HG02588 (cell line): ENCODE measurements around the gene EEFSEC.

Experiments
- ATAC-seq: cut with Tn5 transposase; IDR thresholded peaks from one replicate; pipeline ENCODE4 v1.9.1; 2021; ENCODE audit warnings: mild to moderate bottlenecking, moderate library complexity; ENCODE audit not compliant: unreplicated experiment

Gene EEFSEC

DNA sequence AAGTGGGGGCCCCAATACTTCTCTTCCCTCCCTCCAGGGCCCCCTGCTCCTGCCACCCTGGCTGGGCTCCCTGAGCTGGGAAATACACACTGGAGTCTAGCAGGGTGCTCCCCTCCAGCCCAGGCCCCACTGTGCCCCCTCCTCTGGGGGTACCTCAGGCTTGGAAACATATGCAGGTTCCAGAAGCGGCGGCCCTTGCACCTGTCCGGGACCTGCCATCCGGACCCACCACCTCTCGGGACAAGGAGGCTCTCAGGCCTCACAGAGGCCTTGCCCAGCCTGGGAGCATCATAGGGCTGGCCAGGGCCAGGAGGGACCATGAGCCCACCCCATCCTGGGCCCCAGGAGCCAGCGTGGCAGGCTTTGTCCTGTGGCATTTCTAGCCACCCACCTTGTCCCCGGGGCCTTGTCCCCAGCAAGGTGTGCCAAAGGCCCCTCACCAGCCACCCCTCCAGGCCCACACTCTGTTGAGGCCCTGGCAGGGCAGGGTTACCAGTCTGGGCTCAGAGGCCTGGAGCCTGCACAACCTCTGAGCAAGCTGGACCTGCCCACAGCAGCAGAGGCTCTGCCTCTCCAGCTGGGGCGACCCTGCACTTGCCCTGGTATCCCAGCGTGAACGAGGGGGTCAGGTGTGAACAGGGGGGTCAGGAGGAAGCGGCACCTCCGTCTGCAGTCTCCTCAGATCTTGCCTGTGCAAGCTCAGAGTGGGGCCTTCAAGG lies 267.6 kb downstream of the EEFSEC start:
- no peak for ATAC-seq

- no peak for ATAC-seq
Observed at GRCh38 chr3:128421439-128421836, 268.2 kb downstream of the EEFSEC start.

- no peak for ATAC-seq
Observed at GRCh38 chr3:128421966-128422365, 268.7 kb downstream of the EEFSEC start.

- ATAC-seq, result no peak
Observed at GRCh38 chr3:128422762-128423524, 269.7 kb downstream of the EEFSEC start.

DNA sequence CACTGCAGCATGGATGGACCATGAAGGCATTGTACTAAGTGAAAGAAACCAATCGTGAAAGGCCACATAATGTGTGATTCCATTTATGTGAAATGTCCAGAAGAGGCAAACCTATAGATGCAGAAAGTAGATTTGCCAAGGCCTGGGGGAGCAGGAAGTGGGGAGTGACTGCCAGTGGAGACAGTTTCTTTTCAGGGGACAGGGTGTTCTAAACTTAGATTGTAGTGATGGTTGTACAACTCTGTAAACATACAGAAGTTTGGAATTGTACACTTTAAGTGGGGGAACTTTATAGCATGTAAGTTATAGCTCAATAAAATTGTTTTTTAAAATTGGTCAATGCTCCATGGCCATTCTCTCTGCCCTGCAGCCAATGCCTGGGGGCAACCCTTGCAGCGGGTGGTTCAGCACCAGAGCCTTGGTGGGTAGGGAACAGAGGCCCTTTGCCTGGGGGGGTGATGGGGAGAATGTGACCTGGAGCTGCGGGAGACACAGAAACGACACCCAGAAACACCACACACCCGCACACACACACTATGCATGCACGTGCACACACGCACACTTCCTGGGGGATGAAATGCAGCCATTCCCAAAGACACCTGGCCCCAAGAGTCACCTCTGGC lies 270.4 kb downstream of the EEFSEC start:
- ATAC-seq, result no peak

- no peak for ATAC-seq
Observed at GRCh38 chr3:128424508-128425069, 271.3 kb downstream of the EEFSEC start.

GRCh38 chr3:128425142-128425845 lies 272.0 kb downstream of the EEFSEC start:
- ATAC-seq, result no peak

- no peak for ATAC-seq
Observed at GRCh38 chr3:128425846-128426127, 272.5 kb downstream of the EEFSEC start.

- peak; percentile 73 for ATAC-seq
Observed at GRCh38 chr3:128426128-128426921, 273.0 kb downstream of the EEFSEC start.

DNA sequence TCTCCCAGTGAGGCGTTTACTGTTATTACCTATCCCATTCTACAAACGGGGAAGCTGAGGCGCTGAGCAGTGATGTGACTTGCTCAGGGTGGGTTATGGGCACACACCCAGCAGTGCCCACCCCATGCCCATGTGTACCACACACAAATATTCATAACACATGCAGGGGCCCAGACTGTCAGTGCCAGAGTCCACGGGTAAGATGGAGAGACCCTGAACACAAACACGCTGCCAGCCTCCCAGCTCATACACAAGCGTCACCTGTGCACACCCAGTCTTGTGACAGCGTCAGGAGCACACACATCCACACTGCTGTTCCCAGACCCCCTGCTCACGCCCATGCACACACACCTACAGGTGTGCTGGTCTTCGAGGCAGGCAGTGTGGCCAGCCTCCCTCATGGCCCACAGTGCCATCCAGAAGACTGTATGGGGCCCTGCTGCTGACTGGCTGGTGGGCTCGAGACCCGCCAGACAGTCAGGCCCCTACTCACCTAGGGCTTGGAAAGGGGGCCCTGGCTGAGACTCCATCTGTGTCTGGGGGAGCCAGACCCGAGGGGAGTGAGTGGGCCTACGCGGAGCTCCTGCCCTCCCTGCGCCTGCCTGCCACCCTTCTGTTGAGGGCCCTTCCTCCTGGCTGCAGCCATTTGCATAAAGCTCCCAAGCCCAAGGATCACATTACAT lies 274.0 kb downstream of the EEFSEC start:
- no peak for ATAC-seq

GRCh38 chr3:128427872-128428822 lies 274.9 kb downstream of the EEFSEC start:
- ATAC-seq, result no peak

- no peak for ATAC-seq
Observed at GRCh38 chr3:128429275-128429674, 276.0 kb downstream of the EEFSEC start.

GRCh38 chr3:128429751-128430150 lies 276.5 kb downstream of the EEFSEC start:
- no peak for ATAC-seq

DNA sequence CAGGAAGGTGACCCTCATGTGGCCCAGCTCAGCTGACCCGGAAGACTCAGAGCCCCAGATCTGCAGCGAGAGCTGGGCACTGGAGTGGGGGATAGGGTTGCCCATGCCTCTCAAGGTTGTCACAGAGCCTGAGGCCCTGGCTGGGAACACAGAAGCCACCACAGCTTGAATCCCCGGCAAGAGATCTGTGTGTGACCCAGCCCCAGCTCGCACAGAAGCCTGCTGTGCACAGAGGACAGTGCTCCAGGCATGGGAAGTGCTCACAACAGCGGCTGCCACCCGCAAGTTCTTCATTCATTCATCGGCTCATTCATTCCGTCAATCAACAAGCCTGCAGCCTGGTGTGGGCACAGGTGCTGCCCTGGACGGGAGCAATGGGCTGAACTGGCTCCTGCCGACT lies 277.0 kb downstream of the EEFSEC start:
- ATAC-seq, result no peak

- no peak for ATAC-seq
Observed at GRCh38 chr3:128430731-128431130, 277.4 kb downstream of the EEFSEC start.

- no peak for ATAC-seq
Observed at GRCh38 chr3:128431803-128432300, 278.6 kb downstream of the EEFSEC start.

DNA sequence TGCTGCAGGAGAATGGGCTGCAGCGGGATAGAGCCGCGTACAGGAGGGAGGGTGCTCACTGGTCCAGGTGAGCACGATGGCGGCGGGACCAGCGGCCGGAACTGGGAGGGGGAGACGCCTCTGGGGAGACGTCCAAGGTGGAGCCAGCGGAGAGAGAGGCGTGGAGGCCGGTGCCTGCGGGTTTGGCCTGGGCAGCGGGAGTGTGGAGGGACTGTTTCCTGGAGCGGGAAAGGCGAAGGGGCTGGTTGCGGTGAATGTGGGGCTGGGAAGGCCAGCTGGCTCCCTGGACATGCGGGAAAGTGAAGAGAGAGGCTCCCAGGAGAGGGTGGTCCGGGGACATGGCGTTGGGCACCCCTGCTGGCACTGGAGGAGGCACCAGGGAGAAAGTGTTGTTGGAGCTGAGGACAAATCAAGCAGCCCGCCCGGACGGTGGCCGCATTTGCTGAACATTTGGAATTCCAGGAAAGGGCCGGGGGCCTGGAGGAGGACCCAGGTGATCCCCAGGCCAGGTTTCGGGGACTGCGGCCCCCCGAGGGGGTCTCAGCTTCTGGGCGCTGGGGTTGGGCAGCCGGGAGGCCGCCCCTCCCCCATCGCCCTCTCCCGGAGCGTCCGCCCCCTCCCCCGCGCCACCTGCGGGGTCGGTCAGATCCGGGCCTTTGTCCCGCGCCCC lies 279.2 kb downstream of the EEFSEC start:
- ATAC-seq, result no peak
